GM19395 (cell line): Measurements from ENCODE around the gene C2CD4D.

Experiments
- ATAC-seq: cut with Tn5 transposase; IDR thresholded peaks from one replicate; pipeline ENCODE4 v1.9.1; 2021; ENCODE audit warnings: mild to moderate bottlenecking, moderate library complexity; ENCODE audit not compliant: unreplicated experiment

Gene C2CD4D

DNA sequence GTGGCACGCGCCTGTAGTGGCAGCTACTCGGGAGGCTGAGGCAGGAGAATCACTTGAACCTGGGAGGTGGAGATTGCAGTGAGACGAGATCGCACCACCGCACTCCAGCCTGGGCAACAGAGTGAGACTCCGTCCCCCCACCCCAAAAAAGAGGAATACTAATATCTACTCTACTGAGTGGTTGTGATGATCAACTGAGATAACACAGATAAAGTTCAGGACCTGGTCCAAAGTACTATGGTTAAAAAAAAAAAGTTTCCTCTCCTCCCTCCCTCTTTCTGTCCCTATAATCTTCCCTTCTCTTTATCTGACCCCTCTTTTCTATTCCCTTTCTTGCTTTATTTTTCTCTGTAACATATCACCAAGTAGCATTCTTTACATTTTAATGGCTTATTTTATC, 4.0 kb downstream of the C2CD4D start:
- no peak for ATAC-seq

GRCh38 chr1:151834239-151834638, 5.4 kb downstream of the C2CD4D start:
- no peak for ATAC-seq

DNA sequence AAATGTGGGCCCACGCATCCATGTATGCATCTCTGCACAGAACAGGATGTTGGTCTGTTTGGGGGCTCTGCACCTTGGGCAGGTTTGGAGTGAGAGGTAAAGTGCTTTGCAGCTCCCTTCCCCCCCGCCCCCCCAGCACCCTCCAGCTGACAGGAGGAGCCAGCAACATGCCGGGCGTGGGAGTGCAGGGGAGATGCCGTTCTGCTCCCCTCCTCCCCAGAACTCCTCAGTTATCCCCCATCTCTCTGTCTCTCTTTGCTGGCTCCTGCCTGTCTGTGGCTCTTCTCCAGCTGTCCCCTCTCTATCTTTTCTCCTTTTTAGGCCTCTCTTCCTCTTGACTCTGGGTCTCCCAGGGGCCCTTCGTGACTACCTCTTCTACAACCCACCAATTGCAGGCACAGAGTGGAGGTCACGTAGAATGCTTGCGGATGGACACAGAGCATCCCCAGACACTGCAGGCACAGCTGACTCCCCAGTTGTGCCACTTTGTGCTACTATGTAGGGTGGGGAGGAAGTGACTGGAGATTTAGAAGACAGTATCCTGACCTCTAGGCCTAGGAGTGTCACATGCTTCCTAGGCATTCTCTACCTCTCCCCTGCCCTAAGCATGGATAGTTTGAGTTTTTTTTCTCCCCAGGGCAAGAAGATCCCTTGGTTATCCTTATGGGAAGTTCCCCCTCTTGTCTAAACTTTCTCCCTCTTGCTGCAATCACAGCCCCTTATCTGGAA, 6.3 kb downstream of the C2CD4D start:
- no peak for ATAC-seq

DNA sequence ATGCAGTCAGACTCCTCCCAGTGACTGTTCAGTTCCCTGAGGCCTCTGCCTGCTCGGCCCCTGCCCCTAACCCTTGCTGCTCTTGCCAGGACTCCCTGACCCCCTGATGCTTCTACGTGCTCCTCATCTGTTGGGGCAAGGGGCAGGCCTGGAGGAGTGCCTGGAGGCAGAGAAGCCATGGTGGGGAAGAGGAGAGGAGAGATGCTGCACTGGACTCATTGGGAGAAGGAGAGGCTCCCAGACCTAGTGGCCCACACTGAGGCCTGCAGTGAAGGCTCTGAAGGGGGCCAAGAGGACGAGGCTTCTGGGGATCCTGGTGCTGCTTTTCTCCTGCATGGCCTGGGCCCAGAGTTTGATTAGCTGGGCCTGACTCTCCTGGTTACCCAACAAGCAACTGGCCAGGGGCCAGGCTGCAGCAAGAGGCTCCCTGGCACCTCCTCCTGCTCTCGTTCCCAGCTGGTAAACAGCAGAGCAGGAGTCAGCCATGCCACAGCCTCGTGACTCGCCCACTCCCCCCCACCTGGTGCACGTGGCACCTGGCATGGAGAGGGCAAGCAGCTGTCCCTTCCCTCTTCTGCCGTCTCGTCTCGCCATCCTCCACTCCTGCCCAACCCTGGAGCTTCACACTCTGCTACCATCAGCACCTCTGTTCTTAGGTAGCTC, 7.2 kb downstream of the C2CD4D start:
- ATAC-seq, result no peak

- ATAC-seq, result no peak
These were observed 8.0 kb downstream of the C2CD4D start, which contains the start of gene RORC for GRCh38 chr1:151831605-151832004. Gene RORC (minus strand): TSS chr1:151831802. CDS start chr1:151831764, 38 bp downstream.

DNA sequence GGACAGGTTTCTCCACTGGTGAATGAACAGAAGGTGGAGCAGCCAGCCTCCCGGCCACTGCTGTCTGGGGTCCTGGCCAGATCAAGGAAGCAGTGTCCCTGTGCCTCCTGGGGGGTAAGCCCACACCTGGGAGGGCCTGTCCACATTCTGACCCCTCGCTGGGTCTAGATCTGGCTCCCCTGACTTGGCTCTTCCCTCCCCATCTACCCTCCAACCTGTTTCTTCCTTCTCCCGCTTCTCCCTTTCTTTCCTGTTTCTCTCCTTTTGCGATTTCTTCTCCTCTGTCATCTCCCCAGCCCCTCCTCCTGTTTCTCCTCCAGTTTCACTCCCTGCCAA, 8.4 kb downstream of the C2CD4D start:
- no peak for ATAC-seq

GRCh38 chr1:151830055-151830454, 9.6 kb downstream of the C2CD4D start:
- ATAC-seq, result no peak

GRCh38 chr1:151829352-151830046, 10.1 kb downstream of the C2CD4D start:
- no peak for ATAC-seq

DNA sequence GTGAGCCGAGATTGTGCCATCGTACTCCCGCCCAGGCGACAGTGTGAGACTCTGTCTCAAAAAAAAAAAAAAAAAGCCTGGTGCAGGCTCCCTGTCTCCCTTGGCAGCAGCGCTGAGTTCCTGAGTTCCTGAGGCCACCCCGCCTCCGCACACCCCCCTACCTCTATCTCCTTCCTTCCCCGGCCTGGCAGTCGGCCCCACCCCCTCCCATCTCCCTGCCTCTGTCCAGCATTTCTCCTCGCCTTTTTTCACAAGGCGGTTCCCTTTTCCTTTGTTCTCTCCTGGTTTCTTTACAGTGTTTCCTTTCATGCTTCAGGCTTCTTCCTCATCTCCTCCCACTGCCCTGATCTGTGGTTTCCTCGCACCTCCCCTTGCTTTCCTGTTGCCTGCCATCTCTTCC, 10.7 kb downstream of the C2CD4D start:
- ATAC-seq, result no peak

DNA sequence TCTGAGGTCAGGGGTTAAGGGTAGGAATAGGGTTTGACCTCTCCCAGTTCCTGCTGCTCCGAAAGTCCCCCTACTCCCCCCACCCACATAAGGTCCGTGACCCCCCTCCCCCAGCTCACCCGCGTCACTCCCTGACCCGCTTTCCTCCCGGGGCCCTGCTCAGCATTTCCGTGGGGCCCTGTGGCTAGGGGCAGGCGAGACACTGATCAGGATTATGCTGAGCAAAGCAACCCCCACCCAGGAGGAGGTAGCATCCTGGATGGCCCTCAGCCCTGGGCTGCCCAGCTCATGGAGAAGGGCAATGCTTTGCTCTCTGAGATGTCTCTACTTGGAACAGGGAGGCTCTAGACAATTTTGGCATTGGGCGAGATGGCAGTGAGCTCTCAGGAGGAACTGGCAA, 11.8 kb downstream of the C2CD4D start:
- ATAC-seq, result no peak

DNA sequence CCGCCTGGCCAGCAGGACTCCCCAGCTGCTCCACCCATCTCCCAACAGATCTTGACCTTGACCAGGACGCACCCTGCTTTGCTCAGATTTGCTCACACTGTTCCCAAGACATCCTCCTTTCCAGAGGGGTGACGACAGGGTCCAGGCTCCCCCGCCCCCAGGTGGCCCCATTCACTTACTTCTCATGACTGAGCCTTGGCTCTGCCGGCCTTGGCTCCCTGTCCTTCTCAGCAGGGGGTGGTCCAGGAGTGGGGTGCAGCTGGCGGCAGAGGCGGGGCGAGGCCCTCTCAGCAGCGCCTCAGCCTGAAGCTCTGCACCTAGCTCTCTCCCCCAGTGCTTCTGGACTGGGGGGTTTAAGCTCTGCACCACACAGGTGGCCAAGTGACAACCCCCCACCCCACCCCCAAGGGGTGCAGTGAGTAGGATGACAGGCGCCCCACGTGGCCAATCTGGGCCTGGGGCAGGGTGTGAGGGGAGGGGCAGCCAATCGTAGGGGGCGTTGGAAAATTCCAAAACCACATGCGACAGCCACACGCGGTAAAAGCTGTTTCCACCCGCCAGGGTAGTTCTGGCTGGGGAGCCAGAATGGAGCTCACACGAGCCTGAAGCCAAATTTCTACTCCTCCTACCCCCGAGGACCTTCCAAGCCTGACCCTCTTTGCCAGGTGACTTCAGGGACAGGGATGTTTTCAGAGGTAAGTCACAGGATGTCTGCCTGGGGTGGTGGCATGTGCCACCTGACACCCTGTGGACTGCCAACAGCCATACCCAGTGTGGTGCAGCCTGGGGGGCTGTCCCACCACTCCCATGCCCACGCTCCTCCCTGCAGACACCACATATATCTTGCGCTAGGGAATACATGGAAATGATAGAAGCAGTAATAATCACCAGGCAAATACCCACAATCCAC, 13.6 kb downstream of the C2CD4D start:
- no peak for ATAC-seq

GRCh38 chr1:151825204-151825603, 14.4 kb downstream of the C2CD4D start:
- ATAC-seq, result no peak

DNA sequence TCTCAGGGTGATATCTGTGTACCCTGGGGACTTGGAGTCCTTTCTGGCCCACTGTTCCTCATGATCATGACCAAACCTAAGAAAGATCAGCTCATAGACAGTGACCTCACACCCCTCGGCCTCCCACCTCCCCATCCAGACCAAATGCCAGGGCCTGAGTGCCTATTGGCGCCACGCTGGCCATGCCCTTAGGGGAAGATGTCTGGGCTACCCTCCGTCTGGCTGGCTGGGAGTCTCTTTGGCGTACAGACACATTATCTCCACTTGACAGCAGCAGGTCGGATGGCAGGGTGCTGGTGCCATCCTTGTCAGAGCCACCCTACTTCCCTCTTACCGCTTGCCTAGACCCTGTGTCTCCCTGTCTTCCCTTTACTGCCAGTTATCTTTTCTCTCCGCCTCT, 16.4 kb downstream of the C2CD4D start:
- no peak for ATAC-seq

DNA sequence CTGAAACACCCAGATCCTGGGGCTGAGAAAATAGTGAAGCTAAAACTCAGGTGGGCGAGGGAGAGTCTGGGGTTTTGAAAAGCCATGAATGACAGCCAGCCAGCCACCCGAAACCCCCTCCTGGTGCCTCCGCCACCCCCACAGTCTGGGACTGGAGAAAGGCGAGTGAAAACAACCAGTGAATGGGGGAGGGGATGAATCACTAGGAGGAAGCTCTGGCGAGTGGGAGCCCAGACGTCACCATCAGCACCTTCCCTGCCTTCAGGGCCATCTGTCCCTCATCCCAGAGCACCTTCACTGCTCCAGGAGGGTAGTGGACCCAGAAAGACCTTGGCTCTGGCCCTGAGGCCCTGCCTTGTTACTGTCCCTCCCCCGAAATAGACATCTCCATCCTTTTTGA, 17.2 kb downstream of the C2CD4D start:
- ATAC-seq, result no peak

DNA sequence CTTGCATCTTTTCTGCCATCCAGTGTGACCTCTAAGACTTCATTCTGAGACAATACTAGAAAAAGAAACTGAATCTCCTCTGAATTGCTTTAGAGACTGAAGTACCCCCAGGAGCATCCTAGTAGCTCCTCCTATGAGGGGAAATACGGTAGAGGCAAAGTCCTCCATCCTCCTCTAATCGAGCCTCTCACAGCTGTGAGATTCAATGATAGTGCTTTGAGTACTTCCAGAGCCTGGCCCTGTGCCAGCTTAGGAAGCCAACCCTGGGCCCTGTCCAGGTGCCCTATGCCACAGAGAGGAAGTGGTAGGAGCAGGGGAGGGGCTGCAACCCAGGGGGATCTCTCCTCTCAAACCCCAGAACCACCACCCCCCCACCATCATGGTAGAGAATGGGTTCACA, 18.7 kb downstream of the C2CD4D start:
- no peak for ATAC-seq

- no peak for ATAC-seq
These were observed 19.5 kb downstream of the C2CD4D start for GRCh38 chr1:151819976-151820623.

DNA sequence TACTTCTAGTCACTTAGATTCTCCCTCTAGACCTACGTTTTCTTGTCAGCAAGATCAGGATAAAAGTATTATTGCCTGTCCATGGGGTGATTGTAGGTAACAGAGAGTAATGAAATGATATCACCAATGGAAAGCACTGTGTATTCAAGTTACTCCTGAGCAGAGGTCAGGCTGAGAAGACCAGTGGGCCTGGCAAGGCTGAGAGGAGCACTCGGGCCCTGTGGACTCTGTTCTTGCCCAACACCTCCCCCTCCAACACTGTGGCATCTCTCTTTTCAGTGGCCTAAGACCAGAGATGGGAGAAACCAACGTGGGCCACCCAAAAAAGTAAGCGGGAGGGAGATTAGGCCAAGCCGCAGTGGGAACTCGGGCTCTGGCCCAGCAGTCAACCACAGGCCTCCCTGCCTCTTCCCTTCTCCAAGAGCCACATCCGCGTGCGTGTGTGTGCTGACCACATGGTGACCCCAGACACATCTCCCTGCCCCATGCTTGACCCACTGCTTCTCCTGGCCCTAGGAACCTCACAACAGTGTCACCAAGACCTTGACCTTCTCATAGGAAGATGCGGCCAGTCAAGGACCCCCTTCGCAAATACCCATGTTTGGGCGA, 20.3 kb downstream of the C2CD4D start:
- no peak for ATAC-seq

GRCh38 chr1:151817353-151817730, 22.3 kb downstream of the C2CD4D start:
- ATAC-seq, result no peak

DNA sequence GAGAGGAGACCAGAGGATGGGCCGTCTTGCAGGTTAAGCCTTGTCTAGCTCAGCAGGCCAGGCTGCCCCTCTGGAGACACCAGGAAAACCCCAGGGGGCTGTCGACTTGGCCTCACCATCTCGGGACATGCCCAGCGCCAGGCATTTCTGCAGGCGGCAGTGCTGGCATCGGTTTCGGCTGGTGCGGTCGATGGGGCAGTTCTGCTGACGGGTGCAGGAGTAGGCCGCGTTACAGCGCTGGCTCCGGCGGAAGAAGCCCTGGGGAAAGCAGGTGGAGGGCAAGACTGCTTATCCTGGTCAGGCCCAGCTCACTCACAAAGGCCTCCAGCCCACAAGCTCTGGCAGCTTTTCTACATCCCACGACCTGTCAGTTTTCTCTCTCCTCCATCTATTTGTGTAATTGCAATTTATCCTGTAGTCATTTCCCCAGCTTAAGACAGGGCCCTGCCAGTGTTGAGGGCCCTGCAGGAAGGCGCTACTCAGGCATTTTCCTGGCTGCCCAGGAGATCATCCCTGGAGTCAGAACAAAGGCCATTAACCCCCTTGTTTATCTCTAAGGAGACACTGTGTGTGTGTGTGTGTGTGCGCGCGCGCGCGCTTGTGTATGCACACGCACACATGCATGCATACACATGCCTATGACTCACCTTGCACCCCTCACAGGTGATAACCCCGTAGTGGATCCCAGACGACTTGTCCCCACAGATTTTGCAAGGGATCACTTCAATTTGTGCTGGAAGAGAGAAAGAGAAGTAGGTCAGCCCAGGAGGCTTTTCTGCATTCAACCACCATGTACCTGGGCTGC, 22.9 kb downstream of the C2CD4D start:
- ATAC-seq, result no peak
